ENCODE measurements around the gene E2F8.

E2F8 gene

GRCh38 chr11:19237813-19238212 is 2.9 kb downstream of the E2F8 start:
- ChIA-PET CTCF (no interaction called here), POLR2A (ENCODE audit: low non-redundant PET) (no interaction called here)
- DNase-seq (ENCODE audit: low spot score): no peak
- no peak overlapping the region for H3K27ac ChIP-seq
- TF ChIP-seq CTCF (conservative IDR thresholded peaks at IDR 0.05; ENCODE audit: low read depth): no peak

GRCh38 chr11:19237381-19237780 is 3.4 kb downstream of the E2F8 start:
- no peak for DNase-seq (ENCODE audit: low spot score)
- no peak for TF ChIP-seq CTCF (conservative IDR thresholded peaks at IDR 0.05; ENCODE audit: low read depth)
- CTCF ChIA-PET: interaction anchor here (0.6 kb wide), 1 partner anchor 831 kb away, joined by 3 read pairs; no protein-coding TSS in a partner anchor
- no peak overlapping the region for H3K27ac ChIP-seq
- POLR2A ChIA-PET (ENCODE audit: low non-redundant PET): no interaction called here

- POLR2A ChIA-PET (ENCODE audit: low non-redundant PET): interaction anchor here (0.6 kb wide), 1 partner anchor 23 kb away, joined by 8 read pairs; no protein-coding TSS in a partner anchor
- DNase-seq (ENCODE audit: low spot score): no peak
- TF ChIP-seq CTCF (conservative IDR thresholded peaks at IDR 0.05; ENCODE audit: low read depth): no peak
- no peak overlapping the region for H3K27ac ChIP-seq
- CTCF ChIA-PET: interaction anchor here (0.6 kb wide), 1 partner anchor 461 kb away, joined by 4 read pairs; no protein-coding TSS in a partner anchor
These were observed 6.4 kb downstream of the E2F8 start for GRCh38 chr11:19234231-19234817.

GRCh38 chr11:19232910-19233503 is 7.7 kb downstream of the E2F8 start:
- ChIA-PET POLR2A (ENCODE audit: low non-redundant PET) (no interaction called here), CTCF (interaction anchor here (0.6 kb wide), 1 partner anchor 162 kb away, joined by 3 read pairs; no protein-coding TSS in a partner anchor)
- TF ChIP-seq CTCF (conservative IDR thresholded peaks at IDR 0.05; ENCODE audit: low read depth): no peak
- peak; percentile 78 for DNase-seq (ENCODE audit: low spot score)
- peak overlapping the region; percentile 83 for H3K27ac ChIP-seq

GRCh38 chr11:19229671-19230070 is 11.1 kb downstream of the E2F8 start:
- POLR2A ChIA-PET (ENCODE audit: low non-redundant PET): no interaction called here
- TF ChIP-seq CTCF (conservative IDR thresholded peaks at IDR 0.05; ENCODE audit: low read depth): no peak
- H3K27ac ChIP-seq: peak overlapping the region; percentile 48
- DNase-seq (ENCODE audit: low spot score): no peak
- CTCF ChIA-PET: interaction anchor here (0.6 kb wide), 1 partner anchor 153 kb away, joined by 4 read pairs; no protein-coding TSS in a partner anchor

GRCh38 chr11:19228968-19229367 is 11.8 kb downstream of the E2F8 start:
- peak overlapping the region; percentile 48; the same call in 1 of the 2 replicates for H3K27ac ChIP-seq
- TF ChIP-seq CTCF (conservative IDR thresholded peaks at IDR 0.05; ENCODE audit: low read depth): no peak
- ChIA-PET POLR2A (ENCODE audit: low non-redundant PET) (no interaction called here), CTCF (interaction anchor here (0.7 kb wide), 1 partner anchor 158 kb away, joined by 3 read pairs; no protein-coding TSS in a partner anchor)
- no peak for DNase-seq (ENCODE audit: low spot score)

Data from RWPE1 (cell line).